T-helper 17 cell (primary cell): Measurements from ENCODE around the gene SNTG2. TPM values are rescaled to one million over a fixed set of nuclear protein-coding genes. Genes with fewer than 3 reads are reported as not detected.
A peak's percentile ranks its signal among the peaks of the same experiment; 100 is the strongest.

Experiments used
- ATAC-seq: fragments of 150-1000 bp; cut with Tn5 transposase; 2 replicates; pipeline ENCODE4 v1.10.0; 2021; ENCODE audit warnings: mild to moderate bottlenecking, moderate library complexity
- DNase-seq, 3 donors: peaks; one replicate each; pipeline versions ENCODE4 v3.0.0 to v3.0.0-alpha.2; 2020 to 2021
- H3K9me3 ChIP-seq: one replicate; pipeline ENCODE4 v1.7.0; 2013; ENCODE audit warnings: low read length, mild to moderate bottlenecking; ENCODE audit not compliant: control insufficient read depth, poor library complexity, severe bottlenecking
- H3K27ac Mint-ChIP-seq: one replicate; pipeline ENCODE4 v1.8.0; 2022; ENCODE audit warnings: mild to moderate bottlenecking, moderate library complexity, mixed read lengths
- H3K27me3 Mint-ChIP-seq: one replicate; pipeline ENCODE4 v1.8.0; 2022; ENCODE audit warnings: mixed read lengths
- H3K36me3 Mint-ChIP-seq: one replicate; pipeline ENCODE4 v1.8.0; 2022; ENCODE audit warnings: low read depth, mixed read lengths
- H3K4me1 Mint-ChIP-seq: one replicate; pipeline ENCODE4 v1.8.0; 2022; ENCODE audit warnings: mild to moderate bottlenecking, mixed read lengths
- H3K4me3 Mint-ChIP-seq: one replicate; pipeline ENCODE4 v1.8.0; 2022; ENCODE audit warnings: mild to moderate bottlenecking, moderate library complexity, mixed read lengths
- total RNA-seq, 4 donors: library from RNA in 2 of 4; stranded (reverse) in 2 of 4; gene quantifications; one replicate each; pipeline ENCODE4 v1.2.3 and lab custom pipeline; 2022 to 2026

The SNTG2 gene
- total RNA-seq, 2 donors from 2014 or later, result 2.0 to 6.3 TPM

DNA sequence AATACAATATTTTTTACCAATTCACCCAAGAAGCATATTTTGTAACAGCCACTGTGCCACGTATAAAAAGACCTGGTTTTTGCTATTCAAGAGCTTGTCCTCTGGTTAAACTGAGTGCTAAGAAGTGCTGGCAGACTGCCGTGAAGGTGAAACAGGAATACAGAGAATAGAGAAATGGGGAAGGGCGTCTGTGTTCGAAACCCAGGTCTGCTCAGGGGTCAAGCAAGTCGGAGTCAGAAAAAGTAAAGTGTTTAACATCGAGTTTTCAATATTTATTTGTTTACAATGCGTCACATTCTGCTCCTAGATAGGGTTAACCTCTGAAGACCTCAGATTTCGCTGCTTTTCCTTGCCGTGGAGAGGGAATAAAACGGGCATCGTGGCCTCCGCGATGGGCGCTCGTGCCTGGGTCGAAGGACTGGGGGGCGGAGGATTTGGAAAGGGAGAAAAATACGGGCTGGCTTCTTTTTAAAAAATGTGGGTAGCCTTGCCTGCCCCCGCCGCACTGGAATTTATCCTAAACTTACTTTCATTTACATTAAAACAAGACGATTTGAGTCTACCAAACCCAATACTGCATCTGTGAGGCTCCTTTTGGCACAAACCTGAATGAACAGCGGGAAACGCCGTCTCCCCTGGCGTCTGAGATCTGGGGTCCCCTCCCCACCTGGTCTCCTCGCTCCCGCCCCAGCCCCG is 1.1 kb upstream of the SNTG2 start:
- peaks cover 7% of the 10 kb centered on the region for H3K36me3 Mint-ChIP-seq
- ATAC-seq (no peak), DNase-seq (no peak)
- peak overlapping the region; percentile 91 for H3K4me3 Mint-ChIP-seq
- peaks cover 26% of the 10 kb centered on the region for H3K27me3 Mint-ChIP-seq
- H3K27ac Mint-ChIP-seq, result peak overlapping the region; percentile 32
- H3K4me1 Mint-ChIP-seq, result peaks cover 28% of the 10 kb centered on the region
- no peaks in the 10 kb centered on the region for H3K9me3 ChIP-seq

DNA sequence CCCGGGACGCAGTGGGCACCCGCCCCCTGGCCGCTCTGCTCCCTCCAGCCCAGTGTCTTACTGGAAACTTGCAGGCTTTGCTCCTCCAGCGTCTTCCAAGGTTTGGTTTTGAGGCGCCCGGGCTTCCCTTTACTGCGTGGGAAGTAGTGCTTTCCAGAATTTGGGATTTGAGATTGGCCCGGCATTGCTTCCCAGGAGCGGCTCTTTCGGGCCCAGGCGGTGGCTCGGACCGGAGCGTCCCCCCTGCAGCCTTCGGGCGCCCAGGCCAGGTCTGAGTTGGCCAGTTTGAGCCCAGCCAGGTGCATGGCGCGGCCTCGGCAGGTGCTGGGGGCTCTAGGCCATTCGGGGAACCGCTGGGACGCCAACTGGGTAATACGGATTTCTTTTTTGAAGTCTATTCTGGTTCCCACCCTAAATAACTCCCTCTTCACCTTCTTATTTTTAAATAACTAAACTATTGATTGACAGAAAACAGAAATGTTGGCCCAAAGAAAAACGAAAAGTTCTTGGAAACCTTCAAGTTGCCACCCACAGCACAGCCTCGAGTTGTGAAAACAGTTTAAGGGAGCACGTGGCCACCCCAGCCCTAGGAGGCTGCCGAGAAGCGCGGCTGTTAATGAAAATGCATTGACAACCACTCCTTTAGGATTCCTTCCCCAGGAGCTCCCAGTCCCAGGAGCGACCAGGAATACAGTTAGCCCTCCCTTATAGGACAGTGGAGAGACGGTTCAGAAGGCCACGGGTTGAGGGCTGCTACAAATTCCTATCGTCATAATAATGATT is 766 bp downstream of the SNTG2 start:
- peaks cover 20% of the 10 kb centered on the region for H3K4me1 Mint-ChIP-seq
- H3K9me3 ChIP-seq, result no peaks in the 10 kb centered on the region
- H3K27ac Mint-ChIP-seq, result no peak overlapping the region
- no peak for ATAC-seq
- DNase-seq, result no peak
- peaks cover 7% of the 10 kb centered on the region for H3K36me3 Mint-ChIP-seq
- H3K27me3 Mint-ChIP-seq, result peaks cover 26% of the 10 kb centered on the region
- H3K4me3 Mint-ChIP-seq, result peak overlapping the region; percentile 88

DNA sequence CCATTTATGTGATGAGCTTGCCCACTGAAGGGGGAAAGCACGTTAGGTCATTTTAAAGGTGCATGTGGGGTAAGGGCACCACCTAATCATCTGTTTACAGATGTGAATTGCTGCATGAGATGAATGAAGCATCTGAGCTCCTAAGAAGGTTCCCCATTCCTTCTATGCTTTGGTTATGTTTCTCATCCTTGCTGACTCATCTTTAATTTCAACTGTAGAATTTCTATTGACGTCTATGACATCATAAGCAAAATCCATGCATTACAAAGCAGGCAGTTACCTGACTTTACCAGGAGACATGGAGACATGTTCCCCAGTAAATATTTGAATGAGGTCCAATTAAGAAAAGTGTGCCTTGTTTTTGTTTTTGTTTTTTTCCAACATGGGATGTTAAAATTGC is 2.8 kb downstream of the SNTG2 start:
- Mint-ChIP-seq H3K36me3 (peaks cover 7% of the 10 kb centered on the region), H3K27ac (no peak overlapping the region), H3K27me3 (peaks cover 34% of the 10 kb centered on the region), H3K4me3 (no peak overlapping the region), H3K4me1 (peaks cover 22% of the 10 kb centered on the region)
- ATAC-seq, result no peak
- no peaks in the 10 kb centered on the region for H3K9me3 ChIP-seq
- DNase-seq, result no peak

DNA sequence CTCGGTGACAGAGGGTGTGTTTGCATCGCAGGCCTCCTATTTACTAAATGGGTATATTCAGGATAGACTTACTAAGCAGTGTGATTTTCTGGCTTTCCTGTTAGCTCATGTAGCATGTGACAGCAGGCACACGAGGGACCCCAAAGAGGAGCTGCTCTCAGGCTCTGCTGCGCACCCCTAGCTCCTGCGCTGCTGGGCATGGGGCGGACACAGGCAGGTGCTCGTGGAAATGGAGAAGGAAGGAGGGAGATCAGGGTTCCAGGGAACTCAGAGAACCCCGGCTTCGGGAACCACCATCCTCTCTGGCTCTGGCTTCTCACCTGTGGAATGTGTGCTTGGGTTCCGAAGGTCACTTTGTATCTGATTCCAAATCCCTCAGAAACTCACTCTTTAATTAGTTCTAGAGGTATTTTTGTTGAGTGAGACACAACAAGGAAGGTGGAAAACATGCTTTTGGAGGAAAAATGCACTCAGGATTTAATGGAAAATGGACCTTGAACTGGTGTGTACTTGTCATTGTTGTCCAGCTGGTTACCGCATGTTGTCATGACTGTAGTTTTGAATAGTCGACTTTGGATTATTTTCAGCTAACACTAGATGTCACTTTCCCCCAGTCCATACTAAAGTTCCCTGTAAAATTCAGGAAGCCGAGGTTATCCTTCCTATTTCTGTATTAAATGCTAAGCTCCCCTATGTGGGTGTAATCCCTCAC is 3.5 kb downstream of the SNTG2 start:
- DNase-seq, result no peak
- peaks cover 7% of the 10 kb centered on the region for H3K36me3 Mint-ChIP-seq
- H3K4me3 Mint-ChIP-seq, result no peak overlapping the region
- H3K27me3 Mint-ChIP-seq, result peaks cover 34% of the 10 kb centered on the region
- H3K9me3 ChIP-seq, result no peaks in the 10 kb centered on the region
- peaks cover 23% of the 10 kb centered on the region for H3K4me1 Mint-ChIP-seq
- no peak overlapping the region for H3K27ac Mint-ChIP-seq
- no peak for ATAC-seq

DNA sequence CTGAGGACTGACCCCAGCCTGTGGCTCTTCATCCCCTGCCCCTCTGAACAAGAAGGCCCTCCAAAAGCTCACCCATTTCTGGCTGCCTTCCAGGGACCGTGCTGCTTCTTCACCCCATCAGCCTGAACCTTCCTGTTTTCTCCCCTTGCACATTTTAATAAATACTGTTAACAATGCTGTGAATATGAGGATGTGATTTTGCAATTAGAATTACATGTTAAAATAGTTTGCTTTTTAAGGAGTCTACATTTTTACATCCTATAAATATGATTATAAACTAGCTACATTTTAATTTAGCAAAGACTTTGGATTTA is 4.0 kb downstream of the SNTG2 start:
- H3K27ac Mint-ChIP-seq, result no peak overlapping the region
- peaks cover 21% of the 10 kb centered on the region for H3K4me1 Mint-ChIP-seq
- H3K36me3 Mint-ChIP-seq, result peaks cover 2% of the 10 kb centered on the region
- DNase-seq (no peak), ATAC-seq (no peak)
- no peaks in the 10 kb centered on the region for H3K9me3 ChIP-seq
- H3K4me3 Mint-ChIP-seq, result no peak overlapping the region
- H3K27me3 Mint-ChIP-seq, result peaks cover 33% of the 10 kb centered on the region

DNA sequence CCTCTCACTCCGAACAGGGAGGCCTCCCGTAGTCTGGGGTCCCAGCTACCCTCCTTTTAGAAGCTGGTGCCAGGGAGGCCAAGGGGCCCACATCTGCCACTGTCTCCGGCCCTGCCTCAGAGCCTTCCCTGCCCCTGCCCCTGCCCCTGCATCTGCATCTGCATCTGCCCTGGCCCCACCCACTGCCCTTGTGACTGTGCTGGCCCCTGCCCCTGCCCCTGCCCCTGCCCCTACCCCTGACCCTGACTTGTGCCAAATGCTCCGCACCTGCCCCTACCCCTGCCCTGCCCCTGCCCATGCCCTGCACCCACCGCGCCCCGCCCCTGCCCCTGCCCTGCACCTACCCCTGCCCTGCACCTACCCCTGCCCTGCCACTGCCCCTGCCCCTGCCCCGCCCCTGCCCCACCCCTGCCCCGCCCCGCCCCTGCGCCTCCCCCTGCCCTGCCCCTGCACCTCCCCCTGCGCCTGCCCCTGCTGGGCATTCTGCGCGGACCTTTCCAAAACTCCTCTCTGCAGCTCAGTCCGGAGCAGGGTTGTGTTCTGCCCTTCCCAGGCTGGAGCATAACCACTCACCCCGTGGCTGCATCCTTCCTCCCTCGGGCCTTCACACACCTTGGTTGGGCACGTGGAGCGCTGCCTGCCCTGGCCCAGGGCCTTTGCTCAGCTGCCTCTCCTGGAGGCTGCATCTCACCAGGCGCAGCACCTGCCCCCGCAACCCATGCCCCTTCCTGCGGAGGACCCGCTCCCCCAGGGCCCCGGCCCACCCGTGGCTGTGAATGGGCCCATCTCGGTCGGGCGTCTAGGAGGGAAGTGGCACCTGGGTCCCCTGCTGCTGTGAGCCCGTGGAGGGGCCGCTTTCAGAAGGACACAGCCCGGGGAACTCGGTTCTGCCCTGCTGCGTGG is 5.4 kb downstream of the SNTG2 start:
- H3K4me1 Mint-ChIP-seq, result peaks cover 18% of the 10 kb centered on the region
- H3K27me3 Mint-ChIP-seq, result peaks cover 33% of the 10 kb centered on the region
- peaks cover 2% of the 10 kb centered on the region for H3K36me3 Mint-ChIP-seq
- no peaks in the 10 kb centered on the region for H3K9me3 ChIP-seq
- no peak overlapping the region for H3K4me3 Mint-ChIP-seq
- no peak overlapping the region for H3K27ac Mint-ChIP-seq
- ATAC-seq (no peak), DNase-seq (no peak)

DNA sequence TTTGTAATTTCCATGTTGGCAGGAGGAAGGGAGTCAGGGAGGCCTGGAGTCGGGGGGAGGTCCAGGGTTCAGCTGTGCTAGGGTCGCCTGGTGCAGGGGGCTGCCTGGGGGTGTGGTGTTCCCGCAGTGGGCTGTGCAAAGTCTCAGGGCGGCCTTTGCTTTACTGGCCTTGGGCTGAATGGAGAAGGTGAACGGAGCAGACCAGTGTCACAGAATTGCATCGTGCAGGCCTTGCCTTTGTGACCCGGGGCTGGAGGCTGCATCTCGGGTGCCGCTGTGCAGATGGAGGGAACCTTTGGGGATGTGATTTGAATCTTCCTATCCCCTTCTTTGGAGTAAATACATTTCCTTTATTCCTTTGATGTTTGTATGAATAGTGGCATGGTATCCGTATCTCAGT is 8.8 kb downstream of the SNTG2 start:
- Mint-ChIP-seq H3K27me3 (peaks cover 14% of the 10 kb centered on the region), H3K27ac (no peak overlapping the region), H3K36me3 (no peaks in the 10 kb centered on the region), H3K4me1 (peaks cover 9% of the 10 kb centered on the region), H3K4me3 (no peak overlapping the region)
- DNase-seq (no peak), ATAC-seq (no peak)
- H3K9me3 ChIP-seq, result no peaks in the 10 kb centered on the region

DNA sequence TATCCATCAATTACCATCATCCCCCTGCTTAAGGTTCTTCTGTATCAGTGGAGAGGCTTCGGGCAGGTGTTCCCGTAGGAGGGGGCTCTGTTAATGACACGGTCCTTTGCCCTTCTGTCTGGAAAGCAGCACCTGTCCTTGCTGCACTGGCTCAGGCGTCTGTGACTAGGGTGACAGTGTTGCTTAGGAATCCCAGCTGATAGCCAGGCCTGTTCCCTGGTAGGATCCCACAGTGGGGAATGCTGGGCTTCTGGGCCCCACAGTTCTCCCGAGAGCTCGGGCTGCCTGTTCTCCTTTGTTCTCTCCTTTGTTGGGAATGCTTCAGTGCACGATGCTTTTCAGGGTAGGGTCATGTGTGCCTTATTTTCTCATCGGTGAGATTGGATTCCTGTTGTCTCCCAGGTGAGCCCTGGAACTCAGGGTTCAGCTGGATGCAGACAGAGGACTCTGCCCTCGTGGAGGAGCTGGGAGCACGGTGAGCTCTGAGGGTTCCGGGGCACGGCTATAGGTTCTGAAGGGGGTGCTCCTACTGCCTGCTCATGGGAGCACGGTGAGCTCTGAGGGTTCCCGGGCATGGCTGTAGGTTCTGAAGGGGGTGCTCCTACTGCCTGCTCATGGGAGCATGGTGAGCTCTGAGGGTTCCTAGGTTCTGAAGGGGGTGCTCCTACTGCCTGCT is 9.6 kb downstream of the SNTG2 start:
- Mint-ChIP-seq H3K4me1 (peaks cover 9% of the 10 kb centered on the region), H3K27ac (no peak overlapping the region), H3K27me3 (peaks cover 14% of the 10 kb centered on the region), H3K4me3 (no peak overlapping the region), H3K36me3 (no peaks in the 10 kb centered on the region)
- no peak for DNase-seq
- ATAC-seq, result no peak
- H3K9me3 ChIP-seq, result no peaks in the 10 kb centered on the region

DNA sequence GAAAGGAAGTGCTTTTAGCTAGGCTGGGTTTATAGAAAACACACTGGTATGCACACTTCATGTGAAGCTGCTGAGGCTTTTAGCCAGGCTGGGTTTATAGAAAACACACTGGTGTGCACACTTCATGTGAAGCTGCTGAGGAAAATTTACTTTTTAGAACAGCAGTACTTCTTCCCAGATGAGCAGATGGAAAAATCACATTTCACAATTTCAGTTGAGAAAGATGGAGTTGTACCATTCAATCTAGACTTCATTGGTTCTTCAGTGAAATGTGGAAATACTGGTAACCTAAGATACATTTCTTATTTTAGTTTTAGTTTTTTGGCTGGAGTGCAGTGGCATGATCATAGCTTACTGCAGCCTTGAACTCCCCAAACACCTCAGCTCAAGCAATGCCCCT is 11.1 kb downstream of the SNTG2 start:
- Mint-ChIP-seq H3K36me3 (no peaks in the 10 kb centered on the region), H3K27ac (no peak overlapping the region), H3K27me3 (peaks cover 13% of the 10 kb centered on the region), H3K4me1 (peaks cover 9% of the 10 kb centered on the region), H3K4me3 (no peak overlapping the region)
- no peak for DNase-seq
- no peak for ATAC-seq
- no peaks in the 10 kb centered on the region for H3K9me3 ChIP-seq

DNA sequence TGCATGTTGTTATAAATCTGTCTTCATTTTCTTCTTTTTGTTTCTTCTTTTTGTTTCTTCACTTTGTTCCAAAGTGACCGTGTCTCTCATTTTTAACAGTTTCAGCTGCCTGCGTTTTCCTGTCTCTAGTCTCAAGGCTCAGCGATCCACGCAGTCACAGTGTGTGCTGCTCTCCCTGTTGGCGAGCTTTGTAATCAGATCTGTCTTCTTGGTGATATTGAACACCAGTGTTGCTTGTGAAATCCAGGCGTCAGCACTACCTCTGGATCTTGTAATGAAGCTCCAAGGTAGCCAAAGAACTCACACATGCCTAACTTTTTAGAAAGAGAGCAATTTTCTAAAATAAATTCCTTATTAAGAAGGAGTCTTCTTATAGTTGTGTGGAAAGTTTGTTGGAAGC is 13.2 kb downstream of the SNTG2 start:
- Mint-ChIP-seq H3K4me1 (peaks cover 4% of the 10 kb centered on the region), H3K27me3 (peaks cover 6% of the 10 kb centered on the region), H3K27ac (no peak overlapping the region), H3K36me3 (no peaks in the 10 kb centered on the region), H3K4me3 (no peak overlapping the region)
- H3K9me3 ChIP-seq, result no peaks in the 10 kb centered on the region
- ATAC-seq (no peak), DNase-seq (no peak)

DNA sequence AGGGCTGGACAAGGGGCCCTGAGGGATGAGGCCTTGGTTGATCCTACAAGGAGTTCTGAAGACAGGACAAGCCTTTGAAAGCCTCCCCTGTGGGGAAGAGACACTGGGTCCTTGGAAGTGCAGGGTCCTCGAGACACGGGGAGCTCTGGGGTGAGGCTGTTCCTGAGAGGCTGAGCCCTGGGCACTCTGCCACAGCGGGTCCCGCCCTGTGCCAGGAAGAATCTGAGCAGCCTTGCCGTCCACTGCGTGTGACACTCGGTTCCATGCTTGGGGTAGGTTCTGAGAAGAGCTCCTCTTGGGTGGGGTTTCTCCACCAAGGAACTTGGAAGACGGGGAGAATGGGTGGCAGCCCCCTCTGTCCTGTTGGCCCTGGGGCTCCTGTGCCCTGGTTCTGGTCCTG is 13.9 kb downstream of the SNTG2 start:
- Mint-ChIP-seq H3K27me3 (no peaks in the 10 kb centered on the region), H3K4me1 (no peaks in the 10 kb centered on the region), H3K36me3 (no peaks in the 10 kb centered on the region), H3K4me3 (no peak overlapping the region), H3K27ac (no peak overlapping the region)
- DNase-seq (no peak), ATAC-seq (no peak)
- H3K9me3 ChIP-seq, result no peaks in the 10 kb centered on the region

DNA sequence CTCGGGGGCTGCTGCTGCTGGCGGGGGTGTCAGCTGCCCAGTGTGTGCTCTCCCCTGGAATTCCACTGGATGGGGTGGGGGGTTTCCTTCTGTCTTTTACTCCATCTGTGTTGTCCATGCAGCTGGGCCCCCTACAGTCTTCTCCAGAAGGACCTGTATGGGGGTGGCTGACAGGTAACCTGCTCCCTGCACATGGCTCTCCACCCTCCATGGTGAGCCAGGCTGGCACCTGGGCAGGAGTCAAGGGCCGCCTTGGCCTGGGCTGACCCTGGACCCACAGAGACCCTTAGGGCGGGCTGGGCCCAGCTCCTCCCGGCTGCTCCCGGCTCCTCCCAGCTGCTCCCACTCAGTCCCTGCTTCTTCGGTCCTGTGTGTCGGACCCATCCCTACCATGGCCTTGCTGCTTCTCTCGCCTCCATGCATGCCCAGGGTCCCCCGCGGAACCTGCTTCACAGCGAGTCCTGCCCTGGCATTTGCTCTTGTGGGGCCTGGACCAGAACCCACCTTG is 15.0 kb downstream of the SNTG2 start:
- Mint-ChIP-seq H3K4me3 (no peak overlapping the region), H3K27ac (no peak overlapping the region), H3K4me1 (no peaks in the 10 kb centered on the region), H3K36me3 (no peaks in the 10 kb centered on the region), H3K27me3 (no peaks in the 10 kb centered on the region)
- ATAC-seq (no peak), DNase-seq (no peak)
- H3K9me3 ChIP-seq, result no peaks in the 10 kb centered on the region
